Measurements from ENCODE around the gene PITX2.
"Not testable (repeated sequence)": the region's sequence is repeated elsewhere in the genome, so short reads cannot be mapped to it uniquely, and the experiment has no call there.

PITX2 gene

GRCh38 chr4:110589297-110589696 lies 33.6 kb downstream of the PITX2 start:
- no peak overlapping the region for H3K9ac ChIP-seq (ENCODE audit: low read depth, low read length)
- no peaks in the 10 kb centered on the region for H4K20me1 ChIP-seq (ENCODE audit: insufficient read depth, low read length)
- ATAC-seq (ENCODE audit: insufficient read depth, low read depth) (peak; percentile 66), DNase-seq (no peak)
- peaks cover 4% of the 10 kb centered on the region for H3K4me1 ChIP-seq (ENCODE audit: insufficient read depth, low read length)
- no peak overlapping the region for H3K27ac ChIP-seq (ENCODE audit: low read length)
- H3K27me3 ChIP-seq (ENCODE audit: insufficient read depth, low read length, poor library complexity), result no peaks in the 10 kb centered on the region
- H3K9me3 ChIP-seq (ENCODE audit: insufficient read depth, low read length, severe bottlenecking), result no peaks in the 10 kb centered on the region
- H3K79me2 ChIP-seq (ENCODE audit: insufficient read depth, low read length), result no peaks in the 10 kb centered on the region
- no peak for TF ChIP-seq EZH2 (IDR thresholded peaks at IDR 0.05; ENCODE audit: borderline replicate concordance, low read depth, low read length, severe bottlenecking)
- TF ChIP-seq CTCF (IDR thresholded peaks at IDR 0.05; ENCODE audit: borderline replicate concordance, extremely low read depth, low read length, poor library complexity, severe bottlenecking), result peak; percentile 37
- H3K4me3 ChIP-seq (ENCODE audit: low read depth in 1 of 2, low read length in 2 of 2), result no peak overlapping the region
- no peak overlapping the region for H3K4me2 ChIP-seq (ENCODE audit: insufficient read depth, low read length)
- no peaks in the 10 kb centered on the region for H3K36me3 ChIP-seq (ENCODE audit: insufficient read depth, low read length)
- no peak overlapping the region for H2AFZ ChIP-seq (ENCODE audit: low read depth, low read length)

DNA sequence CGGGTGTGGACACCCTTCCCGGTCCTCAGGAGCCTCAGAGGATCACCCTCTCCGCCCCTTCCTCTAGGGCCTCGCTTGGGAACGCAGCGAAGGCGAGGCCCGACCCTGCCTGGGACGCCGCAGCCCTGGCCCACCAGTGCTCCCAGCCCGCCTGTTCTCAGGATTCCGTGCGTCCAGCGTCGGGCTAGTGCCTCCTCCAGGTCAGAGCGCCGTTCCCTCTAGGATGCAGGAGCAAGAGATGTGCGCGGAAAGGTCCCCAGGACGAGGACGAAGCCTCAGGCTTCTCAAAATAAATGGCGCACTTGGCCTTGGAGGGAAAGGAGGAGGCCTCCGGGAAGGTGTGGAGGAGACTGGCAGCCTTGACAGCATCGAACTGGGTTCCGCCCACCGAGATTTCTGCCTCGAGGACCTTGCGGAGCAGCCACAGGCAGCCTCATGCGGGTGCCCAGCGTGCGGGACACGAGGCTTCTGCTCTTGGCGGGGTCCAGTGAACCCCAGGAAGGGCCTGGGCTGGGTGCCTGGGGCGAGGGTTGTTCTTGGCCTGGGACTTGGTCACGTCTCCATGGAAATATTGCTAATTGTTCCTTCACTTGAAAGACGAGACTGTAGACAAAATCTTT lies 35.1 kb downstream of the PITX2 start:
- ATAC-seq (ENCODE audit: insufficient read depth, low read depth), result no peak
- Histone ChIP-seq H4K20me1 (ENCODE audit: insufficient read depth, low read length) (no peaks in the 10 kb centered on the region), H3K4me1 (ENCODE audit: insufficient read depth, low read length) (peaks cover 4% of the 10 kb centered on the region)

GRCh38 chr4:110586131-110586850 lies 36.6 kb downstream of the PITX2 start:
- Histone ChIP-seq H3K4me1 (ENCODE audit: insufficient read depth, low read length) (peaks cover 4% of the 10 kb centered on the region), H3K27ac (ENCODE audit: low read length) (no peak overlapping the region), H3K4me2 (ENCODE audit: insufficient read depth, low read length) (no peak overlapping the region), H4K20me1 (ENCODE audit: insufficient read depth, low read length) (no peaks in the 10 kb centered on the region), H3K36me3 (ENCODE audit: insufficient read depth, low read length) (no peaks in the 10 kb centered on the region), H3K79me2 (ENCODE audit: insufficient read depth, low read length) (no peaks in the 10 kb centered on the region), H3K9me3 (ENCODE audit: insufficient read depth, low read length, severe bottlenecking) (no peaks in the 10 kb centered on the region), H3K4me3 (ENCODE audit: low read depth in 1 of 2, low read length in 2 of 2) (no peak overlapping the region), H3K27me3 (ENCODE audit: insufficient read depth, low read length, poor library complexity) (no peaks in the 10 kb centered on the region), H3K9ac (ENCODE audit: low read depth, low read length) (no peak overlapping the region), H2AFZ (ENCODE audit: low read depth, low read length) (peak overlapping the region; percentile 19; the same call in 1 of the 2 replicates)
- no peak for DNase-seq
- TF ChIP-seq EZH2 (IDR thresholded peaks at IDR 0.05; ENCODE audit: borderline replicate concordance, low read depth, low read length, severe bottlenecking) (no peak), CTCF (IDR thresholded peaks at IDR 0.05; ENCODE audit: borderline replicate concordance, extremely low read depth, low read length, poor library complexity, severe bottlenecking) (peak; percentile 59)
- peak; percentile 83 for ATAC-seq (ENCODE audit: insufficient read depth, low read depth)

More for the DNA sequence above, 35.1 kb downstream of the PITX2 start:
- Histone ChIP-seq H3K79me2 (ENCODE audit: insufficient read depth, low read length) (no peaks in the 10 kb centered on the region), H3K36me3 (ENCODE audit: insufficient read depth, low read length) (no peaks in the 10 kb centered on the region), H3K9me3 (ENCODE audit: insufficient read depth, low read length, severe bottlenecking) (no peaks in the 10 kb centered on the region), H3K9ac (ENCODE audit: low read depth, low read length) (no peak overlapping the region), H2AFZ (ENCODE audit: low read depth, low read length) (no peak overlapping the region), H3K4me3 (ENCODE audit: low read depth in 1 of 2, low read length in 2 of 2) (no peak overlapping the region), H3K27ac (ENCODE audit: low read length) (no peak overlapping the region), H3K4me2 (ENCODE audit: insufficient read depth, low read length) (no peak overlapping the region), H3K27me3 (ENCODE audit: insufficient read depth, low read length, poor library complexity) (no peaks in the 10 kb centered on the region)
- TF ChIP-seq CTCF (IDR thresholded peaks at IDR 0.05; ENCODE audit: borderline replicate concordance, extremely low read depth, low read length, poor library complexity, severe bottlenecking), result no peak
- TF ChIP-seq EZH2 (IDR thresholded peaks at IDR 0.05; ENCODE audit: borderline replicate concordance, low read depth, low read length, severe bottlenecking), result no peak
- no peak for DNase-seq

GRCh38 chr4:110576696-110577095 lies 46.2 kb downstream of the PITX2 start:
- H2AFZ ChIP-seq (ENCODE audit: low read depth, low read length); H3K4me2 ChIP-seq (ENCODE audit: insufficient read depth, low read length): not testable (repeated sequence)

More at GRCh38 chr4:110576696-110577095, 46.2 kb downstream of the PITX2 start:
- not testable (repeated sequence) for H3K4me3 ChIP-seq (ENCODE audit: low read depth in 1 of 2, low read length in 2 of 2); ATAC-seq (ENCODE audit: insufficient read depth, low read depth); H3K79me2 ChIP-seq (ENCODE audit: insufficient read depth, low read length); H4K20me1 ChIP-seq (ENCODE audit: insufficient read depth, low read length); H3K9ac ChIP-seq (ENCODE audit: low read depth, low read length); H3K4me1 ChIP-seq (ENCODE audit: insufficient read depth, low read length); H3K27me3 ChIP-seq (ENCODE audit: insufficient read depth, low read length, poor library complexity); H3K9me3 ChIP-seq (ENCODE audit: insufficient read depth, low read length, severe bottlenecking); H3K27ac ChIP-seq (ENCODE audit: low read length); DNase-seq; H3K36me3 ChIP-seq (ENCODE audit: insufficient read depth, low read length)

All from DND-41 (cell line).